Fibroblast of skin of back (primary cell): Measurements from ENCODE around the gene MS4A8.
"Not testable (repeated sequence)": the region's sequence is repeated elsewhere in the genome, so short reads cannot be mapped to it uniquely, and the experiment has no call there.

ENCODE experiments used
- DNase-seq: peaks from one replicate; pipeline ENCODE4 v3.0.0-alpha.2; 2013

MS4A8 gene

DNA sequence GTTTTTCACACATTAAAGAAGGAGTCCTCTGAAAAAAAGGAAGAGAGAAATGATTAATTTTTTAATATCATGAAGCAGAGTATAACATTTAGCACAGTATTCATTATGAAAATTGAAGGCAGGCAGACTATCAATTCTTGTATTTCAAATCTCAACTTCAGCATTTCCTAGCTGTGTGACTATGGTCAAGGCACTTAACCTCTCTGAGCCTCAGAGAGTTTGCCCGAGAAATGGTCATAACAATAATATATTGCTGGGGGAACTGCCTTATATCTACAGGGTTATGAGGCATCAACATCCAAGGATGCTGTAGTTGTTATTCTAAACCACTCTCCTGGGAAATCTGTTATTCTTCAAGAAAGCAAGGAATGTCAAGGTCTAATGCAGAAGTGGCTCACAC lies 26.2 kb downstream of the MS4A8 start:
- no peak for DNase-seq

DNA sequence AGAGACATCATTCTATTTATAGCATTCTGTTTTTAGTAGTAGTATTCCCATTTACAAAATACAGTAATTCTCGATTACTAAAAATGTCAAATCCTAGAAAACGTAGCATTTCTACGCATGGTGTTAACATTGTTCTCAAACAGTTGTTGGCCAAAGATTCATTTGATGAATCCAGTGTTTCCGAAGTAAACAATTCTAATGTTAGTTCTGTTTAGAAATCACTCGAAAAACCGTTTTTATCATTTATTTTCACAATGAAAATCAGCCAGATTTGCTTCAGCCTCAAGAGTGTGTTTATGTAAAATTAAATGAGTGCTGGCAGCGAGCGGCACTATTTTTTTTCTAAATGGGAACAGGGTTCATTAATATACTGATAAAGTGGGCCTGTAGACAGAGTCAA lies 32.2 kb downstream of the MS4A8 start:
- DNase-seq: no peak

DNA sequence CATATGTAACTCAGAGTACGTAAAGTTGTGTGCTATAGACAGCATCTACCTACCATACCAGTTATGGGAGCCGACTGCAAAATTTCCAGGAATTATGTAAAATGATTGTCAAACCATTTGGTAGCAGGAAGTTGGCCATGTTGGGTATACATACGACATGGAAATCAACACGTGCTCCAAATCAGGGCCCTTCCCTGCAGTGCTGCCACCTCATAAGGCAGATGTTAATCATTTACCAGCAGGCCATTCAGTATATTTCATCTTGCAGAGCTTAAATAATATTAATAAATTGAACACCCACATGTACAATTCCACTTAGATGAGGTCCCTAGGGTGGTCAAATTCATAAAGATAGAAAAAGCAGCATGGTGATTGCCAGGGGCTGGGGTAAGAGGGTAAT lies 34.9 kb downstream of the MS4A8 start:
- DNase-seq: no peak

GRCh38 chr11:60739114-60739513 lies 39.7 kb downstream of the MS4A8 start:
- DNase-seq: no peak

GRCh38 chr11:60740573-60740972 lies 41.2 kb downstream of the MS4A8 start:
- no peak for DNase-seq

DNA sequence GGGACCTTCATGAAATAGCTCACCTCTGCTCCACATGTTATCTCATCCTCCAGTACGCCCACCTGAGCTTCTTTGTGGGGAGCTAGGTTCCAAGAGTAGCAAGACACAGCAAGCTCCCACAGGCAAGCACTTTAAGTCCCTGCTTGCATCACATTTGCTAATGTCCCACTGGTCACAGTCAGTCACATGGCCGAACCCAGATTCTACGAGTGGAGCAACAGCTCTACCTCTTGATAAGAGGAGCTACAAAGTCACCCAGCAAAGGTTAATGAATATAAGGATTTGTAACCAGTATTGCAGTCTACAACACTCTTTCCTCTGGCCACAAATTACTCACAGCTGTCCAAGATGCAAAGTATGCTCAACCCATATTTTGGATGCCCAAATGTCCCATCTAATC lies 42.0 kb downstream of the MS4A8 start:
- DNase-seq: no peak

DNA sequence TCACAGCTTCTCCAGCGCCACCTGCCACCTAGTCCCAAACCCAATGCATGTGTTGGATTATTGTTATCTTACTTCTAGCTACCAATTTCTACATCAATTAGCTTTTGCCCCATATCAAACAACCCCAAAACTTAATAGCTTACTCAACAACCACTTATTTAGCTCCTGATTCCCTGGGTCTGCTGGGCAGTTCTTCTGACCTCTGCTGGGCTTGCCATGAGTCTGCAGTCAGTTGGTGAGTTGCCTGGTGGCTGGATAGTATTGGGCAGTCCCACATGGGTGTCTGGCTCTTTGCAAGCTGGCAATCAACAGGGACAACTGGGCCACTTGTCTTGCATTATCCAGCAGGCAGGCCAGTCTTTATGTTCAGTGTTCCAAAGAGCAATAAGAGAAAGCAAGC lies 43.6 kb downstream of the MS4A8 start:
- no peak for DNase-seq

DNA sequence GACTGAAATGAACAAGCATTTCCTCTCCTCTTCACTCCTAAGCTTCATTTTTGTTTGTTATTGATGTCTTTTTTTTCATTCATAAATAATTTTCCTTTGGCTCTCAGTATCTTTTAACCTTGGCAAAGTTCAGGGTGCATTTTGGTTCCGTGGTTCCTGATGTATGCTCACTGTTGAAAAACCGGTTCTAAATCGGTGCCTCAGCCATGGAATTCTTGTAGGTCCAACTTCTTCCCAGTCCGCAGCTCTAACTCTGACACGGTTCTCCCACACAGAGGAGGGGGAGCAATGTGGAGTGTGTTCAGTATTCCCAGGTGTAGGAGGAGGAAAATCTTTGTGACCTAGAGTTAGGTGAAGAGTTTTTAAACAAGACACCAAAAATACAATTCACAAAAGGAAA lies 44.7 kb downstream of the MS4A8 start:
- DNase-seq: no peak

- DNase-seq: no peak
Measured at GRCh38 chr11:60747359-60747873, 48.0 kb downstream of the MS4A8 start.

- DNase-seq: no peak
Measured at GRCh38 chr11:60748225-60748624, 48.8 kb downstream of the MS4A8 start.

GRCh38 chr11:60748821-60749220 lies 49.4 kb downstream of the MS4A8 start:
- no peak for DNase-seq

- DNase-seq: no peak
Measured at GRCh38 chr11:60750911-60751310, 51.5 kb downstream of the MS4A8 start.

- no peak for DNase-seq
Measured at GRCh38 chr11:60753309-60753708, 53.9 kb downstream of the MS4A8 start.

DNA sequence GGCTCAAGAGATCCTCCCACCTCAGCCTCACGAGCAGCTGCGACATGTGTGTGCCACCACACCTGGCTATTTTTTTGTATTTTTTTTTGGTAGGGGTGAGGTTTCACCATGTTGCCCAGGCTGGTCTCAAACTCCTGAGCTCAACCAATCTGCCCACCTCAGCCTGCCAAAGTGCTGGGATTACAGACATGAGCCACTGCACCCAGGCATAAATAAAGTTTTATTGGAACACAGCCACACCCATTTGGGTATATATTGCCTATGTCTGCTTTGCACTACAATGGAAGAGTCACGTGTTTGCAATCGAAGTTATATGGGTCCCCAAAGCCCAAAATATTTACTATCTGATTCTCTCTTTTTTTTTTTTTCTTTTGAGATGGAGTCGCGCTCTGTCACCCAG lies 55.5 kb downstream of the MS4A8 start:
- DNase-seq: no peak

- DNase-seq: no peak
Measured at GRCh38 chr11:60756307-60757032, 57.1 kb downstream of the MS4A8 start, which contains the start of gene MS4A15. MS4A15 (plus strand) TSS chr11:60756867; CDS start chr11:60763734, 6,867 bp downstream.

DNA sequence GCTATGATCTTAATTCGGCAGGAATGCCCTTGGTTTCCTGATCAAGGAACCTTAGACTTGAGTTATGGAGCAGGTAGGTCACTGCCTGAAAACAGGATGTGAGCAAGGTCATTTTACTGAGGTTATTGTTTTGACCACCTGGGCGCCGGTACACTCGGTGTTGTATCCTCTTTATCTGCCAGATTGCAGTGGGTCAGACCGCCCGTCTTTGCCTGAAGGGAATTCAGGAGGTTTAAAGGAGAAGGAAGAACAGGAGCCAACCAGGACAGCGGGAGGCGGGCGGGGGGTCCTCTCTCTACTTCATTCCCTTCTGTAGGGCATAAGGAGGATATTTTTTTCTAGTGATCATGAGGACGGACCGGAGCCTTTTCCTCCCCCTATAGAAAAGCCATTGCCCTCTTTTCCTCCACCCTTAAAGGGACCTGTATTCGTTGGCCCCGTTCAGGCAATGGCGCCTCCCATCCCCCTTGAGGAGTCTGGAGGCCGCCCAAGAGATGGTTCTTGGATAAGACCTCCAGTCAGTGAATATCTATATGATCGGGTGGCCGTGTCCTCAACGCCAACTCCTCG lies 57.9 kb downstream of the MS4A8 start:
- no peak for DNase-seq

GRCh38 chr11:60758671-60759070 lies 59.3 kb downstream of the MS4A8 start:
- not testable (repeated sequence) for DNase-seq

GRCh38 chr11:60759438-60760225 lies 60.2 kb downstream of the MS4A8 start:
- not testable (repeated sequence) for DNase-seq

DNA sequence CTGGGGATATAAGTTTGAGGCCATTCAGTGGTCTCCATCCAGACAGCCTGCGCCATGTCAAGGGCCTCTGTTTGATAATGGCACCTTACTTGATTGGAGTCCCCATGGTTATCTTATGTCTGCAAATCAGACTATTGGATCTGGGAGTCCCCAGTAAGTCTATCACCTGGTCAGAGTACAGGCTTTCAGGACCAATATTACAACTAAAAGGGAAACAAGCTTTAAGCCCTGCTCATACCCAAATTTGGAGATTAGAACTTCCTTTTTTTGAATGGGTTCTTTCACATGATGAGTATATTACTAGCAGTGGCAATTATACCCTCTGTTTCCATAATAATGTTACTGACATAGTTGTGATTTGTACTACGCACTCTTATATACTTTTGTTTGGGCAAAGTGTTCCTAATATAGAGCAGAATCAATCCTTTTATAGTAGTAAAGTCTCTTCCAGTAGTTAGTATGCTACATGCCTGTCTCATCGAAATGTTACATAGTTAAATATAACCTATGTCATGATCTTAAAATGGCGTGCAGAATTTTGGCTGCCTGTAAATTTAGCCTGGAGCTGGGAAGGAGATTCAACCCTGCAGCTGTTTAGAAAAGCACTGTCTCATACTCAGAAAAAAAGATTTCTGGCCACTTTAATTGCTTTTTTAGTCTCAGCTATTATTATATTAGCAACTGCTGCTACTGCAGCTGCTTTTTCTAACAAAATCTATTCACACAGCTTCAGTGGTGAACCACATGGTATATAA lies 62.2 kb downstream of the MS4A8 start:
- DNase-seq: no peak

GRCh38 chr11:60762851-60763691 lies 63.7 kb downstream of the MS4A8 start:
- DNase-seq: no peak

DNA sequence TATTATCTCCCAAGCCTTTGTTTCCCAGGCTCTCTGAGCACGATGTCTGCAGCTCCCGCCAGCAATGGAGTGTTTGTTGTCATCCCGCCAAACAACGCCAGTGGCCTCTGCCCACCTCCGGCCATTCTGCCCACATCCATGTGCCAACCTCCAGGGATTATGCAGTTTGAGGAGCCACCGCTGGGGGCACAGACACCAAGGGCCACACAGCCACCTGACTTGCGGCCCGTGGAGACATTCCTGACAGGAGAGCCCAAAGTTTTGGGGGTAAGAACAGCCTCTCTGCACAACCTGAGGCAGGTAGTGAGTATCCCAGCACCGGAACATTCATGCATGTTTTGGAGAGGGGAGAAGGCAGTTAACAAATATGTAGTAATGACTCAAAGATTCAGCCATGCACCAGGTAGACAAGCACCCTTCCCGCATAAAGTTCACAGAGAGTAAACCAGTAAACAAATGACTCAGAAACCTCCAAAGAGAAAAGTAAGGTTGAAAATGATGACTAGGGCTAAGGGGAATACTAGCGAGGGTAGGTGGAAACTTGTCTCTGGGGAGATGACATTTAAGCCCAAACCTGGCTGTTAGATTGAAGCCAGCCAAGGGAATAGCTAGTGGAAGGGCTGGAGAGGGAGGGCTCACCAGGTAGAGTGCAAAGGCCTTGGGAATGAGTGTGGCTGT lies 64.4 kb downstream of the MS4A8 start:
- no peak for DNase-seq
